Measurements from ENCODE around the gene RFXAP.

The RFXAP gene

GRCh38 chr13:36829753-36830152 lies 10.7 kb downstream of the RFXAP start:
- TF ChIP-seq CTCF (conservative IDR thresholded peaks at IDR 0.05; ENCODE audit: low read depth, low read length) = no peak
- no peak overlapping the region for H3K4me3 ChIP-seq (ENCODE audit: low read length)
- no peak for DNase-seq (ENCODE audit: low read depth)

- DNase-seq (ENCODE audit: low read depth) = no peak
- H3K4me3 ChIP-seq (ENCODE audit: low read length) = no peak overlapping the region
- no peak for TF ChIP-seq CTCF (conservative IDR thresholded peaks at IDR 0.05; ENCODE audit: low read depth, low read length)
These were observed 12.3 kb downstream of the RFXAP start for GRCh38 chr13:36831291-36831690.

- TF ChIP-seq CTCF (conservative IDR thresholded peaks at IDR 0.05; ENCODE audit: low read depth, low read length) = no peak
- H3K4me3 ChIP-seq (ENCODE audit: low read length) = no peak overlapping the region
- no peak for DNase-seq (ENCODE audit: low read depth)
These were observed 15.3 kb downstream of the RFXAP start for GRCh38 chr13:36834299-36834698.

- no peak overlapping the region for H3K4me3 ChIP-seq (ENCODE audit: low read length)
- DNase-seq (ENCODE audit: low read depth) = no peak
- TF ChIP-seq CTCF (conservative IDR thresholded peaks at IDR 0.05; ENCODE audit: low read depth, low read length) = no peak
These were observed 18.5 kb downstream of the RFXAP start for GRCh38 chr13:36837354-36838092.

GRCh38 chr13:36839281-36839680 lies 20.3 kb downstream of the RFXAP start:
- no peak for TF ChIP-seq CTCF (conservative IDR thresholded peaks at IDR 0.05; ENCODE audit: low read depth, low read length)
- no peak for DNase-seq (ENCODE audit: low read depth)
- no peak overlapping the region for H3K4me3 ChIP-seq (ENCODE audit: low read length)

GRCh38 chr13:36839981-36840380 lies 21.0 kb downstream of the RFXAP start:
- no peak for DNase-seq (ENCODE audit: low read depth)
- no peak for TF ChIP-seq CTCF (conservative IDR thresholded peaks at IDR 0.05; ENCODE audit: low read depth, low read length)
- H3K4me3 ChIP-seq (ENCODE audit: low read length) = no peak overlapping the region

- TF ChIP-seq CTCF (conservative IDR thresholded peaks at IDR 0.05; ENCODE audit: low read depth, low read length) = peak; percentile 11
- H3K4me3 ChIP-seq (ENCODE audit: low read length) = no peak overlapping the region
- DNase-seq (ENCODE audit: low read depth) = no peak
These were observed 21.8 kb downstream of the RFXAP start for GRCh38 chr13:36840718-36841250.

Measured in retinal pigment epithelial cell (primary cell).